Testis (tissue), 3 donors: ENCODE results near the gene FMO3. TPM values are rescaled to one million over a fixed set of nuclear protein-coding genes. Genes with fewer than 3 reads are reported as not detected.
A peak's percentile ranks its signal among the peaks of the same experiment; 100 is the strongest.

Source experiments
- DNase-seq: peaks from one replicate; pipeline ENCODE4 v3.0.0-alpha.2; 2019
- H3K27ac ChIP-seq, 2 donors: fragments of 200-600 bp; sonication (generic); one replicate each; pipeline ENCODE4 v1.5.1; 2019
- H3K27me3 ChIP-seq: fragments of 200-600 bp; sonication (generic); one replicate; pipeline ENCODE4 v1.5.1; 2019
- H3K36me3 ChIP-seq: fragments of 200-600 bp; sonication (generic); one replicate; pipeline ENCODE4 v1.5.1; 2017; ENCODE audit warnings: low read depth; ENCODE audit errors: missing control alignments
- H3K4me1 ChIP-seq: fragments of 200-600 bp; sonication (generic); one replicate; pipeline ENCODE4 v1.5.1; 2019
- H3K4me3 ChIP-seq, 2 donors: fragments of 200-600 bp; sonication (generic); one replicate each; pipeline ENCODE4 v1.5.1; 2017 to 2019
- H3K9me3 ChIP-seq: fragments of 200-600 bp; sonication (generic); one replicate; pipeline ENCODE4 v1.5.1; 2017
- CTCF ChIP-seq, 3 experiments: fragments of 450-650 bp in 2 of 3; fragments of 200-600 bp in 1 of 3; sonication (generic) in 1 of 3; IDR thresholded peaks; one replicate each; pipeline ENCODE4 v1.5.1; 2016 to 2019; ENCODE audit warnings: antibody characterized with exemption in 3 of 3, mild to moderate bottlenecking in 2 of 3, moderate library complexity in 1 of 3
- POLR2A ChIP-seq: fragments of 450-650 bp; IDR thresholded peaks from one replicate; pipeline ENCODE4 v1.6.1; 2017; ENCODE audit warnings: antibody characterized with exemption, mild to moderate bottlenecking, moderate library complexity
- WGBS, 2 donors: methylation state at CpG; one replicate each; pipeline ENCODE4 v1.1.5; 2018; 5-methylcytosine and 5-hydroxymethylcytosine counted together
- intact Hi-C: fragments of 100-400 bp; cut with DNase I; formaldehyde crosslinking; loops from one replicate; pipeline ENCODE4 v1.15.1; 2023; ENCODE audit warnings: low total_unique reads
- polyA plus RNA-seq: library from polyadenylated mRNA; stranded (reverse); fragments of 350-450 nt; fragmentation: Illumina TruSeq; extraction: RNeasy Lipid Tissue Mini Kit (QIAGEN cat#74804); gene quantifications from one replicate; pipeline ENCODE4 v1.2.3, GENCODE V29; 2014; ENCODE audit warnings: low read depth, low replicate concordance; ENCODE audit not compliant: insufficient read depth
- total RNA-seq, 2 donors: library from RNA; depleted of rRNA; stranded (reverse); fragments of >200 nt; gene quantifications; one replicate each; pipeline ENCODE4 v1.2.3, GENCODE V29; 2016

Gene FMO3
- total and polyA plus RNA-seq, 3 donors from 2014 or later, result 0.50 to 2.4 (median 0.92) TPM

DNA sequence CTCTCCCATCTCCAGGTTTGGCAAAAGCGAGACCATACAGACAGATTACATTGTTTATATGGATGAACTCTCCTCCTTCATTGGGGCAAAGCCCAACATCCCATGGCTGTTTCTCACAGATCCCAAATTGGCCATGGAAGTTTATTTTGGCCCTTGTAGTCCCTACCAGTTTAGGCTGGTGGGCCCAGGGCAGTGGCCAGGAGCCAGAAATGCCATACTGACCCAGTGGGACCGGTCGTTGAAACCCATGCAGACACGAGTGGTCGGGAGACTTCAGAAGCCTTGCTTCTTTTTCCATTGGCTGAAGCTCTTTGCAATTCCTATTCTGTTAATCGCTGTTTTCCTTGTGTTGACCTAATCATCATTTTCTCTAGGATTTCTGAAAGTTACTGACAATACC is 26.4 kb downstream of the FMO3 start:
- Histone ChIP-seq H3K27ac (no peak overlapping the region), H3K4me3 (no peak overlapping the region), H3K4me1 (no peaks in the 10 kb centered on the region), H3K36me3 (no peaks in the 10 kb centered on the region), H3K9me3 (no peaks in the 10 kb centered on the region), H3K27me3 (no peaks in the 10 kb centered on the region)
- no peak for DNase-seq
- TF ChIP-seq POLR2A (no peak), CTCF (IDR thresholded peaks at IDR 0.05) (no peak)
- intact Hi-C loops, result no loop called here
- 90 to 91% methylated on average over 6 of the region's 6 CpGs for WGBS, 2 donors

GRCh38 chr1:171119648-171120047 is 28.9 kb downstream of the FMO3 start:
- intact Hi-C loops, result no loop called here
- TF ChIP-seq CTCF (IDR thresholded peaks at IDR 0.05) (no peak), POLR2A (no peak)

GRCh38 chr1:171122299-171122698 is 31.6 kb downstream of the FMO3 start:
- H3K27ac ChIP-seq, result no peak overlapping the region
- no peak for TF ChIP-seq POLR2A
- no peak for TF ChIP-seq CTCF (IDR thresholded peaks at IDR 0.05)
- intact Hi-C loops, result no loop called here
- H3K4me3 ChIP-seq, result no peak overlapping the region
- no peaks in the 10 kb centered on the region for H3K4me1 ChIP-seq
- no peaks in the 10 kb centered on the region for H3K9me3 ChIP-seq
- H3K36me3 ChIP-seq, result no peaks in the 10 kb centered on the region
- no peaks in the 10 kb centered on the region for H3K27me3 ChIP-seq
- DNase-seq, result no peak

More at GRCh38 chr1:171119648-171120047, 28.9 kb downstream of the FMO3 start:
- Histone ChIP-seq H3K36me3 (no peaks in the 10 kb centered on the region), H3K4me3 (no peak overlapping the region), H3K27ac (no peak overlapping the region), H3K9me3 (no peaks in the 10 kb centered on the region), H3K4me1 (no peaks in the 10 kb centered on the region), H3K27me3 (no peaks in the 10 kb centered on the region)
- DNase-seq, result no peak
- 74 to 78% methylated on average over 2 of the region's 2 CpGs for WGBS, 2 donors

GRCh38 chr1:171122893-171123292 is 32.2 kb downstream of the FMO3 start:
- Histone ChIP-seq H3K27me3 (no peaks in the 10 kb centered on the region), H3K36me3 (no peaks in the 10 kb centered on the region), H3K4me3 (no peak overlapping the region), H3K4me1 (no peaks in the 10 kb centered on the region), H3K9me3 (no peaks in the 10 kb centered on the region), H3K27ac (no peak overlapping the region)
- TF ChIP-seq POLR2A (no peak), CTCF (IDR thresholded peaks at IDR 0.05) (no peak)
- intact Hi-C loops, result no loop called here
- no peak for DNase-seq

GRCh38 chr1:171126504-171126903 is 35.8 kb downstream of the FMO3 start:
- DNase-seq, result peak; percentile 71
- Histone ChIP-seq H3K4me1 (no peaks in the 10 kb centered on the region), H3K36me3 (no peaks in the 10 kb centered on the region), H3K27me3 (no peaks in the 10 kb centered on the region), H3K4me3 (no peak overlapping the region), H3K27ac (no peak overlapping the region), H3K9me3 (no peaks in the 10 kb centered on the region)
- intact Hi-C loops, result no loop called here
- no peak for TF ChIP-seq POLR2A
- no peak for TF ChIP-seq CTCF (IDR thresholded peaks at IDR 0.05)
- WGBS, 2 donors, result 65 to 66% methylated on average over 4 of the region's 4 CpGs
